HG02678 (cell line): ENCODE measurements around the gene RRP9.
"Not testable (repeated sequence)": the region's sequence is repeated elsewhere in the genome, so short reads cannot be mapped to it uniquely, and the experiment has no call there.

Source experiments
- ATAC-seq: cut with Tn5 transposase; IDR thresholded peaks from one replicate; pipeline ENCODE4 v1.9.1; 2021; ENCODE audit warnings: mild to moderate bottlenecking, moderate library complexity; ENCODE audit not compliant: unreplicated experiment

The RRP9 gene

GRCh38 chr3:51916418-51916817 is 25.3 kb downstream of the RRP9 start:
- no peak for ATAC-seq

- no peak for ATAC-seq
Observed at GRCh38 chr3:51908026-51908425, 33.7 kb downstream of the RRP9 start.

GRCh38 chr3:51904034-51904823 is 37.5 kb downstream of the RRP9 start:
- ATAC-seq: no peak

GRCh38 chr3:51902361-51902760 is 39.3 kb downstream of the RRP9 start:
- ATAC-seq: not testable (repeated sequence)

DNA sequence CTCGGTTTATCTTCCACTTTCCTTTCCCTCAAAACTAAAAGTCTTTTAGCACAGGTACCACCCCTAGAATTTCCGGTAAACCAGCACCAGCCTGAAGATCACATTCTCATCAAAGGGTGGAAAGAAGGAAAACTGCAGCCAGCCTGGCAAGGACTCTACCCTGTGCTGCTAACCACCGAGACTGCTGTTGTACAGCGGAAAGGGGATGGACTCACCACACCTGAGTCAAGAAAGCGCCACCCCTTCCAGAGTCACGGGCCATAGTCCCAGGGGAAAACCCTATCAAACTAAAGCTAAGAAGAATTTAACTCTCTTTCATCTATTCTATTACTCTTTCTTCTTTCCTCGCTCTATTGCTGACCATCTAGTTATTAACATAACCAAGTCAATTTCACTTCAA is 41.7 kb downstream of the RRP9 start:
- ATAC-seq: not testable (repeated sequence)

DNA sequence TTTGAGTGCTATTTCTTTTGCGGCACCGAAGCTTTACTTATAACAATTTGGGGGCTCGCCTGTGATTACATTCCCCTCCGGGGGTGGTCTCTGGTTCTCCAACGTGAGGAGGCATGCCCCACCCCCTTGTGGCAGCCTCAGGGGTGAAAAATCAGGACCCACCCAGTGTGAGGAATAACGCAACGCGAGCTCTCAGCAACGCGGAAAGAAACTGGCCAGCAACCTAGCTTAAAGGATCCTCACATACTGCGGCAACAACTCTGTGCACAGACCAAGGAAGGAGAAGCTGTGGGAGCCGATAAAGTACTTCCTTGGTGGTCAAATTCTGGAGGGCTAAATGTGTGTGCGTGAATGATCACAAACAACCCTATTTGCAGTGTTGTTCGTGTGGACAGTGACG is 44.3 kb downstream of the RRP9 start:
- no peak for ATAC-seq

DNA sequence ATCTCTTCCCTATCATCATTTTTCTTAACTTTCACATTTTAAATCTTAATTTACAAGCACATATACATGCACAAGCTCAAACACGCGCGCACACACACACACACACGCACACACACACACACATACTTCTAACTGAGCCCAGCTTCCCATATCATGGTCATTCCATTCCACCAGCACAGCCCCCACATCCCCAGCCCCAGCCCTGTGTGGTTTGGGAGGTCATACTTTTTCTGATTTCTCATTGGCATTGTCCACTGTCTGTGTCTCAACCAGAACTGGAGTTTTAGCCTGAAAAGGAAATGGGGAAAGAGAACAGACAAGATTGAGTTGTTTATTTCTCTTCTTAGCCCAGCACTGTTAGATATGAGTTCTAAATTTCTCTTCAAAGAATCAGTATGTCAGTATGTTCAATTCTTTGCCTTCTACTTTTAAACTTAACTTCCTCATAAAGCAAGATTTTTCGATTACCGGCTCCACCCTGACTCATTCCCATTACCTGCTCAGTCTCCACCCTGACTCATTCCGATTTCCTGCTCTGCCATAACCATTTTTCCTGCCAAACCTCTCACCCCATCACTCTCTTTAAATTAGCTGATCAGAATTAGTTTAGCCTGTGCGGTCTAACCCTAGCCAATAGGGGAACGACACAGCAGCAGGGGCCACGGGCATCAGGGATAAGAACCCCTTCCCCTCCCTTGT is 44.9 kb downstream of the RRP9 start:
- ATAC-seq: no peak

DNA sequence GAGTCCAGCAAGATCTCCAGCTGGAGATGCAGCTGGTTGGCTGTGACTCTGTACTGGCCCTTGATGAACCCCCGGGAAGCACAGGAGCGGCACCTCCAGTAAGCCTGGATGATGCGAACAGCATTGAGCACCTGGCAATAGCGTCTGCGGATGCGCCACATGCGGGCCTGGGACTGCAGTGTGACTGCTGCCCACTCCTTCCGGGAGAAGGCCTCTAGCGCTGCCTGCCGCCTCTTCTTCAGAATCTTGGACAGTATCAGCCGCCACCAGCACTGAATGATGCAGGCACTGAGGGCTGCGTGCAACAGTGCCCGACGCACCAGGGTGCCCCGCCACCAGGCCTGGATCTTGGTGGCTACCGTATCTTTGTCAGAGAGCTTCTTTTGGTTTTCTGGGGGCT is 46.8 kb downstream of the RRP9 start:
- no peak for ATAC-seq

DNA sequence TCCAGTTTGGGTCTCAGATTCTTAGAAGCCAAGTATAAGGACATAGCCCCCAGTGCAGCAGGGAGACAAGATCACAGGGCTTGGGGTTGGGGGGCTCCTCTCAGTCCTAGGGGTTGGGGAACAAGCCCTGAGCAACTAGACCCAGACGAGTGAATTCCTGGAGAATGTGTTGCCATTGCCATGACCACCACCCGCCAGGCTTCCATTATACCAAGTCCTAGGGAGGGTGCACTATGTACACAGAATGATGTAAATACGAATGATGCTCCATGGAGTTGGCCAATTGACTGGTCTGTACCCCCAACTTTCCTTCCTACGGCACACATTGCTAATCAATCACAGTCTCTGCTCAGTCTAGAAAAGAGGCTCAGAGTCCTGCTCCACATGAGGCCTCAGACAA is 47.3 kb downstream of the RRP9 start:
- no peak for ATAC-seq

GRCh38 chr3:51891242-51892039 is 50.3 kb downstream of the RRP9 start:
- ATAC-seq: no peak

DNA sequence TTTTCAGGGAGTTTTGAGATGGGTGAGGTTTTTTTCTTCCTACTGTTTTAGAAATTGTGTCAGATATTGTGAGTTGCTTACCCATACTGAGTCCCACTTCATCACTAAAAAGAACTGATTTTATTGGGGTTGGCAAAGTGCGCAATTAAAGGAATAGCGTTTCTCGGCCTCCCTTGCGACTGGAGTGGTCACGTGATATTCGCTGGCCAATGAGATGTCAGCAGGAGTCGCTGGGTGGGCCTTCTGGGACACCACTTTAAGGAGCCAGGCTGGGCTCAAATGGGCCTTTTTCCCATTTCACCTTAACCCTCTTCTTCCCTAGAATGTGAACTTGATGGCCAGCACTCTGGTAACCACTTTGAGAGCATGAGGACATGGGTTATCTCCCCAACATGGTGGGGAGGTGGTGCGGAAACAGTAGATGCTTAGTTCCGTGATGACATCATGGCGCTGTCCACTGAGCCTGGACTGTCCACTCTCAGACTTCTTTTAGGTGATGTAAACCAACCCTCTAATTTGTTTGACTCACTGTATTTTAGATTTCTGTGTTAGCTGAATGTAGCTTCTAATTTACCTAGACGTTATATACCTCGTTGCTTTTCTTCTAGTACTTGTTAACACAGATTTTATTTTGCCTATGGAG is 53.1 kb downstream of the RRP9 start:
- ATAC-seq: no peak

DNA sequence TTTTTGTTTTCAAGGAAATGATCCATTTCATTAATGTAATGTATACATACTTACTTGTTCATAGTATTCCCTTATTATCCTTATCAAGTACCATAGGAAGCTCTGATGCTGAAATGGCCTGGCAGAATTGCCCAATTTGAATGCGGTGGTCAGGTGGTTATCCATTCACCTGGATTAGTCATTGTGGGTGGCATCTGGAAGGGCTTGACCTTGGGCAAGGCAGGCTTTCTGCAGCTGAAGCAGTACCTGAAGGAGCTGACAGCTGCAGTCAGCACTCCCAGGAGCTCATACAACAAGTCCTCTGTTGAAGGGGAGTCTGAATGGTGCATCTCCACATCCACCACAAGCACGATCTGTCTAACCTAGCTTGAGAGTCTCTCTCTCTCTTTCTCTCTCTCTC is 54.1 kb downstream of the RRP9 start:
- ATAC-seq: no peak

- ATAC-seq: no peak
Observed at GRCh38 chr3:51886447-51886846, 55.3 kb downstream of the RRP9 start.
